Epidermal melanocyte (primary cell): Measurements from ENCODE around the gene SHC1.

ENCODE experiments used
- DNase-seq: peaks from one replicate; pipeline ENCODE4 v3.0.0; 2011; ENCODE audit warnings: low spot score; ENCODE audit not compliant: insufficient read length

The SHC1 gene

DNA sequence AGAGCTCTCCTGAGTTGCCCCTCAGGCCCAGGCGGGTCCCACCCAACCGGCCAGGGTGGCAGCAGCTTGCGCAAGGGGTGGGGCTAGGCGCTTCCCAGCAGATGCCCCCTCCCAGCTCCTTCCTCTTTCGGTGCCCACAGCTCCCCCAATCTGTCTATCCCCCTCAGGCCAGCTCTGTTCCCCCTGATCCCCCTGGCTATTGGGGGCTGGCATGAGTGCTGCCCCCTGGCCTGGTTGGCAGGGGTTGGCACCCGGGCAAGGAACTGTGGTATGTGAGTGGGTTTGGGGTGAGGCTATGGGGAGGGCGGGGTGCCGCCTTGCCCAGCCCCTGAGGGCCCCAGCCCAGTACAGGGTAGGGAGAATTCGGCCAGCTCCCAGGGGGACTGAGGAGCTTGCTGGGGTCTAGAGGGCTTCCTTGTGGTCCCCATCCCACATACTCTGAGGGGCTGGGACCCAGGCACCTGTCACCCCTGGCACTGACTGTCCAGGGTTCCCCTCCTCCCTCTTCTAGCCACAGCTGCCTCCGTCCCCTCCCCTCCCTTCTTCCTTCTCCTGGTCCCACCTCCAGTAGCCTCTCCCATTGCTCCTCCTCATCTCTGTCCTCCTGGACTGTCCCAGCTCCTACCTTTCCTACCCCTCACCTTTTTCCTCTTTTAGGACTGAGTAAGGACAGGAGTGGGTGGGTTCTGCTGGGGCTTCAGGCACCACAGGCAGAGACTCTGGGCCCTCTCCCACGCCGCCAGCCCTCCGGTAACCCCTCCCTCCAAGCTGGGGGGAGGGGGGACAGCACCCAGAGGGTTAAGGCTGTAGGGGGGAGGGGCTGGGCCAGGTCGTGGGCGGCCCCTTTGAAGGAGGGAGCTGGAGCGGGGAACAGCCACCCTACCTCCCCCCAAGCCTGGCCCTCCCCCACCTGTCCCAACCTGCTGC is 37.7 kb upstream of the SHC1 start:
- no peak for DNase-seq

DNA sequence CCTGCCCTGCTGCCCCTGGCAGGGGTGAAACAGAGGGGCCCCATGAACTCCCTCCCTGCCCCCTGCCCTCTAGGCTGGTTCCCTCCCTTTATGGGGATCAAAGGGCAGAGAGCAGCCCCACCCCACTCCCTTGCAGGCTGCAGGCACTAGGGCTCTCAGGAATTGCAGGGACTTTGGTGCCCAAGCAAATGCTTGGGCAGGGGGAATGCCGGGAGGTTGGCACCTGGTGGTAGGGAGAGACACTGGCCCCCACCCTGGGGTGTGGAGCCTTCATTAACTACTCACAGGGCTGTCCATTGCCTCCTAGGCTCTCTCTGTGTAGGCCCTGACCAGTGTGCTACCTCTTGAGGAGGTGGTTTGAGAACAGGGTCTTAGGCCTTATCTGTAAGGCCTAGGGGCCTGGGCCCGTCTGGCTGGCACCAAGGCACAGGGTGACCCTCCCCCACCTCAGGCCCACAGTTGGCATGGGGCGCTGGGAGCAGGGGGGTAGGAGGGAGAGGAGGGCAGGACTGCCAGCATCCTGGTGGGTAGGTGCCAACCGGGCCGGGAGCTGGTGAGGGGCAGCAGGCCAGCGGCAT is 36.8 kb upstream of the SHC1 start:
- no peak for DNase-seq

DNA sequence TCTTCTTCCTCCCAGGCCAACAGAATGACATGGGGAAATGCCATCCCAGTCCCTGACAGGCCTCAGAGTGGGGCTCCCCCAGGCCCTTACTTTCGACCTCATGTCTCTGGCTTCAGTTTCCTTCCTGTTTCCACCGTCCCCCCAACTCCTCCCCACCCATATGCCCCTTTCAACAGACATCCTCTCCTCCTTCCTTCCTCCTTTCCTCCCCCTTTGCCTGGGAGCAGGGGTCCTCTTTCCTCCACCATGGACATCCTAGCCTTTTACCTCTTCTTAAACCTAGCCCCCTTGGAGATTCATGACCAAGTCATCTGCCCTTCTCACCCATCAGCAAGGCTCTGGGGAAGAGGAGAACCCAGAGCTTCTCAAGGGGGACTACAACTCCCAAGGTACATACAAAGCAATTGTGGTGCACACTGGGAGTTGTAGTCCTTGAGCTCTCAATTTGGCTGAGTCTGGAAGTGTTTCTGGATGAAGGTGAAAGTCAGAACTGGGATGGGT is 36.1 kb upstream of the SHC1 start:
- DNase-seq = no peak

DNA sequence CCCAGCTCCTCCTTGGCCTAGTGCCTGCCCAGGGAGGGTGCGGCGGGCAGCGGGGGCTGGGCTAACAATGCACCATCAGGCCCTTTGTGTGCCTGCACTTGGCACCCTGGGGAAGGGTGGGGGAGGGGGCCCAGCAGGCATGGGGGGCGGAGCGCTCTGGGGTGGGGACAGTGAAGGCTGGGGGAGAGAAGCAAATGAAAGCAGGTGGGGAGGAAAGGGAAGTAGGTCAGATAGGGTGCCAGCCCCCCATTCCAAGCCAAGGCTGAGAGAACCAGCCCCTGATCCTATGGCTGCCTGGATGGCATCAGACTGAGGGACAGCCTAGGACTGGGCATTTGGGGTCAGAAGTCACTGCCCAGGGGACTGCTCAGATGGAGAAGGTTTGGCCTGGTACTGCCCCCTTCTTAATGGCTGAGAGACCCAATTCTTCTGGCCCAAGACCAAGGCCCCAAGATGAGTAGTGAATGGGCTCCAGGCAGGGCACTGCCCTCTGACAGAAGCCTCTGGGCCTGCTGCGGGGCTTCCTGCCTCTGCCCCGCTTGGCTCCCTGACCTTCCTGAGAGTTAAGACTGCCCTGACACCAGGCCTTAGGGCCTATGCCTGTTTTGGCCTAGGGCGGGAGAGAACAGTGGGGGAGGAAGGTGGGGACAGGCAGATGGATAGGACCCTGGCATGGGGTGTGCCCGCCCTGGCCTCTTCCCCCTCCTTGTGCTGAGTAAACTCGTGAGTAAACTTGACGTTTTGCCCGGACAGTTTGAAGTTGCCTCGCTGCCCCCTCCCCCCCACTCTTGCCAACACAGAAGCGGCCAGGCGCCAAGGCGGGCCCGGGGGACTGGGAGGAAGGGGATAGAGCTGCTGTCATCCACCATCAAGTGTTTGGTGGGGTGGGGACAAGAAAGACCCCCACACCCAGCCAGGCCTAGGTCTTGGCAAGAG is 34.8 kb upstream of the SHC1 start:
- DNase-seq = no peak

DNA sequence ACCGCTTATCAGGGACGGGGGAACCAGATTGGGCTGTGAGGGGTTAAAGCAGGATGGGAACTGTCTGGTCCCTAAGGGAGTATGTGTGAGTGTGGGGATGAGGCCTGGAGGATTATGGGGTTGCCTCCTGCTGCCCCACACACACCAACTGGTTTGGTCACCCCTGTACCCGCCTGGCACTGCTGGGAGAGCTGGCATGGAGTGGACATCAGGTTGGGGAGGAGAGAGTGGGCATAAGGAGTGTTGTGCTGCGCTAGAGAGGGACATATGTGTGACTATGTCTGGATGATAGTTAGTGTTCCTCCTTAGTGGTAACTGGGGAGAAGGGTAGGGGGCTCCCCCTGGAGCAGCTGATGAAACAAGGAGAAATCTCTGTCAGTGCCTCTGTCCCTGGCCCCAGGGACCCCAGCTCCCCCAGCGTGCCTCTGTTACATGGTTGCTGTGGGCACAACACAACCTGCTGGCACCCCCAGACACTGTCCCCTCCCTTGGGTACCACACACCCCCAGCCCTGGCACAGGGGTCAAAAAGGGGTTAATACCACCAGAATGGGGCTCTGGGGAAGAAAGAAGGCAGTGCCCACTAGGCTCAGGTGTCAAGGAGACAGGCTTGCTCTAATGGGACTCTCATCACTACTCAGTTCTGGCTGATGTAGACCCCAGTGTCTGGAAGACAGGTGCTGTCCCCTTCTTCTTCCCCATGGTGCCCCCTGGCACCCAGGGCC is 34.0 kb upstream of the SHC1 start:
- DNase-seq = no peak

DNA sequence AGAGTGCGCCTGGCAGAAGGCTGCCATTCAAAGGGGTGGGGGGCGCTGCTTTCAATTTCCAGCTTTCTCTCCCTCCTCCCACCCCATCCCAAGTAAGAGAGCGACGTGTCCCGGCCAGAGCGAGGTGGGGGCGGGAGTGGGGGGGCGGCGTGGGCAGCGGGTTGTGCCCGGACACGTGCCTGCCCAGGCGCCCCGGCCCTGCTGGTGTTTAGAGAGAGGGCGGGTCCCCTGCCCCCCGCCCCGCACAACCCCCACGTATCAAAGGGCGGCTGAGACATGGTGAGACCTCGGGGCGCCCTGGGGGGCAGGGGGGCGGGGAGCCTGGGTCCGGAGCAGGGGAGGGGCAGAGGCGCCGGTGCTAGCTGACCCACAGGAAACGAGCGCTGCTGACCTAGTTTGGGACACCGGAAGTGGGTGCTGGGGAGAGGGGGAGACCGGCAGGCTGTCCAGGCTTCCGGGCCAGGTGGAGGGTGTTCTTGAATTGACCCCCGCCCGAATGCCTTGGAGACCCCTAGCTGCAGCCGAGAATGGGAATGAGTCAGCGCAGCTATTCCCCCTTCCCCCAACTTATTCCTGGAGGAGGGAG is 33.3 kb upstream of the SHC1 start:
- DNase-seq = no peak

DNA sequence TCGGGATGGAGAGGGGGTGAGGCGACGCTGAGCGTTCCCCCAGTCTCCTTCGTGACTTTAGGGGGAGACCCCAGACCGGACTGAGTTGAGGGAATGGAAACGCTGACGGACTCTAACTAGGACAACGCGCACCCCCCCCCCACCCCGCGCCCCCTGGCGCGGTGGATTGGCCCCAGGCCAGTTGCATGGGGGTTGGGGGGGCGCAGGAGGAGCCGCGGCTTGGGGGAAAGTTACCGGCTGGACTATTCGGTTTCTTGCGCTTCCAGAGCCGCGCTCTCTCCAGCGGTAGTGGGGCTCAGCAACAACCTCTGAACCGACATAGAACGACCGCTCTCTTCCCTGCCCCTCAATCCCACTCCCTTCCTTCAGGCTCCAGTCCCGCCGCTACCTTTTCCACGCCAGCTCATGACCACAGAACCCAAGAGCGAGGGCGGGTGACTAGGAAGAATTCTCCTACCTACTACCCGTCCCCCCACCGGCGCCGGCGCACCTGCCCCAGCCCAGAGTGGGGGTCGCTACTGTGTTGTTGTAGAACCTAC is 32.7 kb upstream of the SHC1 start:
- no peak for DNase-seq

DNA sequence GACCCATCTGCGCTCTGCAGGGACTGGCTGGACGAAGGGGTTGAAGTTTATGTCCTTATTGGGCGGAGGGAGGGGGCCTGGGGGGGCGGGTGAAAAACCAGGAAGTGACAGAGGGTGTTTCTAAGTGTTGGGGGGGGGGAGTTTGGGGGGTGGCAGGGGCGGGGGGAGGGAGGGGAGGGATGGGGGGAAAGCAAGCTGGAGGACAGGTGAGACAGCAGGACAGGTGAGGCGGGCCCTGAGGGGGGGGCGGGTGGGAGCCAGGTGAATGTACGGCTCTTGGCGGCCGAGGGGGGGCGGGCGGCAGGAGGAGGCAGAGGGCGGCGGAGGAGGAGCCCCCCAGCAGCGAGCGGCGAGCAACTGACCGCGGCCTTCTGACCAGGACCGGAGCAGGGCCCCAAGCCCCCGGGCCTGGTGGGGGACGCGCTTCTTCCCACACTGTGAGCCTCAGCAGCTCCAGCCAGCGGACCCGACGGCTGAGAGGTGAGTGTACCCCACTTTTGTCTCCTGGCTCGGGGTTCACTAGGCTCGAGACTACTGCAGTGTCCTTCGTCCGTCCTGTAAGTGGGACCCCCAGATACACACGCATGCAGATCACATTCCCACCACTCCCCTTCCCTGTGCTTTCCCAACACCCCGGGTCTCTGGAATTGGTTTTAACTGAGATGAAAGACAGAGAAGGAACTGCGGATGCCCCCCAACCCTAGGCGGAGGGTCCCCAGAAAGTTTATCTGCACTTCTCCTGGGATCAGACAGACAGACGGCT is 32.1 kb upstream of the SHC1 start, which contains the start of gene ZBTB7B:
Gene ZBTB7B (plus strand): TSS at position 339 of the 763 bp plus-strand sequence. CDS start 11,859 bp downstream, outside the sequence.
- DNase-seq = no peak

DNA sequence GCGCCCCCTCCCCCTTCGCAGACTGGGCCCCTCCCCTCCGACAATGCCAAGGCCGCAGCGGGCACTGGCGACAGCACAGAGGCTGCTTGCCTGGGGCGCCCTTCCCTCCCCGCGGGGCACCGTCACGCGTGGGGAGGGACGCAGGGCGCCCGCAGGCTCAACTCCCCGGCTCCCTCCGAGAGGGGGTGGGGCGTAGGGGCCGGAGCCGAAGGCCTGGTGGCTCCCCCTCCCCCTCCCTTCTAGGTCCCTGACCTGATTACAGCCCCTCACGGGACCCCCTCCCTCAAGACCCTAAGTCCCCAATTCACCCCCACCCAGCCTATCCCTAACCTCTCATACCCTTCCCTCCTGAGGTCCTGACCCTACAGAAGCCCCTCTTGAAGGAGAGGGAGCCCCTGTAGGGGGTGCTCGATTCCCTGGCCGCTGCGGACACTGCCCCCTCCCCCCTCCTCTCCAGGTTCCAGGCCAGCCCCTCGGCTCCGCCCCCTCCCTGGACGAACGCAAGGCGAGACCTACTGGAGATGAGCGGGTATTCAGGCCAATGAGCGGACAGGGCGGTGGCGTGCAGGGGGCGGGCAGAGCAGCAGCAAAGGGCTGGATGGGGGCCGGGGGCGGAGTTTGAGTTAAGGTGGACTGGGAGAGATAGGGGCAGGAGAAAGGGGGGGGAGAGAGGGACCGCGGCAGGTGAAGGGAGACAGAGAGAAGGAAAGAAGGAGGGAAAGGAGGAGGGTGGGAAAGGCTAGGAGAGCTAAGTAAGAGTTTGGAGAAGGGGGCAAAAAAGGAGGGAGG is 31.3 kb upstream of the SHC1 start:
- peak; percentile 99 for DNase-seq

DNA sequence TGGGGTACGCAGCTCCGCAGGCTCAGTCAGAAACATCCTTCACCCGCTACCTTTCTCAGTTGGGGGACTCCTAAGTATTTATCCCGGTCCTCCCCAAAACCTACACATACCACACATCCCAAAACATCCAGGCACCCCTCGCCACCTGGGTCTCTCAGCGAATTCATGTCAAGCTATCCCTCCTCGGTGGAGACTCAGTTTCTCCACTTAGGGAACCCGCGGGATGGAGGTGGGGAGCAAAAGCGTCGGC is 30.8 kb upstream of the SHC1 start:
- no peak for DNase-seq

DNA sequence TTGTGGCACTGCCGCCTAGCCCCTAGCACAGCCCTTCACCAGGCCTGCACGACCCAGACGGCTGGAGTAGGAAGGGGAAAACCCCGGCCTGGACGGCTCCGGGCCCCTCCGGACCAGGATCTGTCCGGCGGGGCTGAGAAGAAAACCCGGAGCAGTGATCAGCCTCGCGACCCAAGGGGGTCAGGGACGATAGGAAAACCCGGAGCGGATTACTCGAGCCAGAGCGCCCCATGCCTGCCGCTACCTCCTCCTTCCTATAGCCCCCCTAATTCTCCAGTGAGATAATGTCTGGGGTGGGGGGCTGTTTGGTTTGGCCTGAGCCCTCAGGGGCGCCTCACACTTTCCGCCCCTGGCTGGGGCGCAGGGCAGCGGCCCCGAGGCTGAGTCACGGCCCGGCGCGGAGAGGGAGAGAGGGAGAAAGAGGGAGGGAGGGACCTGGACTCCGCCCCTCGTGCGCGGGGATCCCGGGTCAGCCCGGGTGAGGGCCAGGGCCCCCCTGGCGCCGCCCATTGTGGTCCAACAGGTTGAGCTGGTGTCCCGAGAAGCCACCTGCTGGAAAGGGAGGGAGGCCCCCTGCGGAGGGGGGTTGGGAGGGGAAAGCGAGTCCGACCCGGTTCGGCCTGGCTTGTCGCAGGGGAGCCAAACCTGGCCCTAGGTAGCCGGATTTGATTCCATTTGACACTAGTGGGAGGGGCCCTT is 30.3 kb upstream of the SHC1 start:
- peak; percentile 97 for DNase-seq

DNA sequence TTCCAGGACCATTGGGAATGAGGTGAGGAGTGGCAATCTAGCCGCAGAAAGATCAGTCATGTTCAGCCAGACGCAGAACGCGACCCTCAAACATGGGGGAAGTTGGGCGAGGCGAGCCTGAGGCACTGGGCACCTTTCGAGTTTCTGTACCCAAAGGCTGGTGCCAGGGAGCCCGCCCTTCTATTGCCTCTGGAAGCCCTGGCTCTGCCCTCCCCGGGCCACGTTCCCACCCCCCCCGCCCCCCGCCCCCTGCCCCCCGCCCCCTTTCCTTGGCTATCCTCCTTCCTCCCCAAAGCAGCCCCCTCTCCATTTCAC is 29.8 kb upstream of the SHC1 start:
- DNase-seq = no peak

DNA sequence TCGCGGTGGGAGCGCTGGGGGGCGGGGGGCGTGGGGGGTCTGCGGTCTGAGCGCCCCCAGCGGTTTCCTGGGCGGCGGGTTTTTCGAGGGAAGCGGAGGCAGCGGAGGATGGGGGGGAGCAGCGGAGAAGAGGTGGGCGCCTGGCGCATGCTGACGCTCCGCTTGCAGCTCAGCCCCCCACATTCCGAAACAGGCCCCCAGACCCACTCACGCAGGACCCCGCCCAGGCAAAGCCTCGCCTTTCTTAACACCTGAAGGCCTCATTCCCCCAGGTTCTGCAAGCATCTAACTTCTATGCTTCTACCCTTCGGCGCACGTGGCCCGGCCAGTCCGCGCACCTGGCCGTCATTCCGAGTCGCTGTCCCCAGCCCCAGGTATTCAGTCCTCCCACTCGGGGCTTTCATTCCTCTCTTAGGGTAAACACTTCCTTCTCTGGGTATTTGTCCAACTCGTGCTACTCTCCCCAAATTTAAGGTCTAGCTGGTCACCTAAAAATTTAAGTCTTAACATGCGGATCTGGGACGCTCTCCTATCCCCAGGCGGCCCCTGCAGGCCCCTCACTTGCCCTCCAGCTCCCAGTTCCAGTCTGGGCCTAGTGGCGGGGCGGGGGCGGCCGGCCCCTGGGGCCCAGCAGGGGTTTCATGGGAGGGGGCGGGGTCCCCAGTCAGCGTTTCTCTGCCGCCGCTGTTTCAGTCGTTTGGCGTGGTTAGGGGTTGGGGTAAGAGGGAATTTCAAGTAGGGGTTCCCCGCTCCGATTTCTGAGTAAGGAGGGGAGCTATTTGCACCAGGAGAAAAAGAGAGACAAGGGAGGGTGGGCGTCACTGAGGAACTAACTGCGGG is 29.2 kb upstream of the SHC1 start:
- DNase-seq = no peak

DNA sequence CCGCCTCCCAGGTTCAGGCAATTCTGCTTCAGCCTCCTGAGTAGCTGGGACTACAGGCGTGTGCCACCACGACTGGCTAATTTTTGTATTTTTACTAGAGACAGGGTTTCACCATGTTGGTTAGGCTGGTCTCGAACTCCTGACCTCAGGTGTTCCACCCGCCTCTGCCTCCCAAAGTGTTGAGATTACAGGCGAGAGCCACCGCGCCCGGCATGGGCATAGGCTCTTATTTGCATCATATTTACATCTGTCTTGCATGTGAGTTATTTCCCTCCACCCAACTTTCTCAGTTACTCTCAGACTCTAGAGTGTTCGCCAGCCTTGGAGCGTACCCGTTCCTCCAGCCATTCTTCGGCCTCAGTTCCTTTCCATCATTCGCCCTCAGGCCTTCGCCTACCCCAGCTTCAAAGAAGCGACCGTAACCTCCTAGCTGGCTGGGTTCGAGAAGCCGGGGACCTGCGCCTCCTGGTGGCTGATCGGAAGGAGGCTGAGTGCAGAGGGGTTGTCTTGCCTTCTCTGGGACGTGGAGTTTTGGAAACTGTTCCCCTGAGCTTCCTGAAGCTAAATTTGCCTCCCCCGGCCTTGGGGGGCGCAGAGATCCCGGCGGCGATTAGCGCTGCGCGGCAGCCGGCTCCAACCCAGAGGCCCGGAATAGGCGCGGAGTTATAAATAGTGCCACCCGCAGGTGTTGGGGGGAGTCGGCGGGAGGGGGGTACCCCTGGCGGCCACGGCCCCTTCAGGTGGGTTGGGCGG is 28.4 kb upstream of the SHC1 start:
- no peak for DNase-seq

DNA sequence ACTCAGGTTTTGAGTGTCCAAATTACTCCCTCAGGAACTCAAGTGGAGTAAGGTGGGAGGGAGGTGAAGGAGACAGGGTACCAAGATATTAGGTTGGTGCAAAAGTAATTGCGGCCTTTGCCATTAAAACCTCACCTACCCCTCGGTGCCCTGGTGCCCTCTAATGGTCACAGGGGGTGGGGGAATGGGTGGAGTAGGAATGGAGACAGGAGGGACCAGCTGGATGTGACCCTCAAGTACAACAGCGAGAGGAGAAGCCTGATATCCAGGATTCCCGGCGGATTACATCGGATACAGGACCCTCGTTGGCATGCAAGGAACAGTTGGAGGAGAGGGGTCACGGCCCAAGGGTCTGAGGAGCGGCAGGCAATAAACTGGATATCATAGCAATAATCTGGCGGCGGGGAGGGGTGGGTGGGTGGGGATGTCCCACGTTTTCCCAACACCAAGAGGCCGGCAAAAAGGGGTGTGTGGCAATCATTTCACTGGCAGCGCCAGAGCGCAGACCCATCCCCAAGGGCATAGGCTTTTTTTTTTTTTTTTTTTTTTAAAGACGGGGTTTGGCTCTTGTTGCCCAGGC is 27.7 kb upstream of the SHC1 start:
- no peak for DNase-seq

DNA sequence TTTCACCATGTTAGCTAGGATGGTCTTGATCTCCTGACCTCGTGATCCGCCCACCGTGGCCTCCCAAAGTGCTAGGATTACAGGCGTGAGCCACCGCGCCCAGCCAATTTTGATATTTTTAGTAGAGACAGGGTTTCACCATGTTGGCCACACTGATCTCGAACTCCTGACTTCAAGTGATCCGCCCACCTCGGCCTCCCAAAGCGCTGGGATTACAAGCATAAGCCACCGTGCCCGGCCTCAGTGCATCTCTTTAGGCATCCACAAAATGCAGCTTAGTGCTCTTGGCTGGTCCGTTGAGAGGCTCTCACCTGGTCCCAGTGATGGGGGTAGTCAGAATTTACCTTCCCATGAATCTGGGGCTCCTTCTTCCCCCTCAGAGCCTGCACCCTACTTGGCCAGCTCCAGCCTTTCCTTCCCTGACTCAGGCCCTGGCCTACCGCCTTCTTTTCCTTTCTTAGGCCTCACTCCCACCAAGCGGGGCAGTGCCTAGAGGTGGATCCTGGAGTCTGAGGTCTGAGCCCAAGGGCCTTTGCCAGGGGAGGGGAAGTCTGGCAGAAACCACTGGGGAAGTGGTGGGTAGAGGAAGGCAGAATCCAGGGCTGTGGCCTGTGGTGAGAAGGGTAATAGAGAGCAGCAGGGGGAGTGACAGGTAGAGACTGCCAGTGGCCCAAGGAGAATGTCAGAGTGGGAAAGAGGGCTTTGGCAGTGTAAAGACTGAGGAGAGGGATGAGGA is 26.6 kb upstream of the SHC1 start:
- DNase-seq = no peak
